Stimulated activated naive CD8-positive, alpha-beta T cell treated with anti-CD3 and anti-CD28 coated beads, Interleukin-15, amount 100 ng/mL, for 72 hours (primary cell): ENCODE results near the gene PPP1R13L.

Experiments
- ATAC-seq: fragments of 150-1000 bp; cut with Tn5 transposase; 2 replicates; pipeline ENCODE4 v1.10.0; 2021; ENCODE audit warnings: mild to moderate bottlenecking, moderate library complexity
- DNase-seq, 2 donors: peaks; one replicate each; pipeline ENCODE4 v3.0.0; 2021 to 2022
- H3K27ac Mint-ChIP-seq, 2 donors: one replicate each; pipeline ENCODE4 v1.8.0; 2022; ENCODE audit warnings: mild to moderate bottlenecking in 2 of 2, mixed read lengths in 2 of 2, moderate library complexity in 2 of 2
- H3K27me3 Mint-ChIP-seq: one replicate; pipeline ENCODE4 v1.8.0; 2022; ENCODE audit warnings: mixed read lengths
- H3K4me1 Mint-ChIP-seq: one replicate; pipeline ENCODE4 v1.8.0; 2022; ENCODE audit warnings: mild to moderate bottlenecking, mixed read lengths
- H3K4me3 Mint-ChIP-seq, 2 donors: one replicate each; pipeline ENCODE4 v1.8.0; 2022; ENCODE audit warnings: mild to moderate bottlenecking in 2 of 2, mixed read lengths in 2 of 2, moderate library complexity in 1 of 2
- H3K9me3 Mint-ChIP-seq, 2 donors: one replicate each; pipeline ENCODE4 v1.8.0; 2022; ENCODE audit warnings: mixed read lengths in 2 of 2

PPP1R13L gene, protein sequence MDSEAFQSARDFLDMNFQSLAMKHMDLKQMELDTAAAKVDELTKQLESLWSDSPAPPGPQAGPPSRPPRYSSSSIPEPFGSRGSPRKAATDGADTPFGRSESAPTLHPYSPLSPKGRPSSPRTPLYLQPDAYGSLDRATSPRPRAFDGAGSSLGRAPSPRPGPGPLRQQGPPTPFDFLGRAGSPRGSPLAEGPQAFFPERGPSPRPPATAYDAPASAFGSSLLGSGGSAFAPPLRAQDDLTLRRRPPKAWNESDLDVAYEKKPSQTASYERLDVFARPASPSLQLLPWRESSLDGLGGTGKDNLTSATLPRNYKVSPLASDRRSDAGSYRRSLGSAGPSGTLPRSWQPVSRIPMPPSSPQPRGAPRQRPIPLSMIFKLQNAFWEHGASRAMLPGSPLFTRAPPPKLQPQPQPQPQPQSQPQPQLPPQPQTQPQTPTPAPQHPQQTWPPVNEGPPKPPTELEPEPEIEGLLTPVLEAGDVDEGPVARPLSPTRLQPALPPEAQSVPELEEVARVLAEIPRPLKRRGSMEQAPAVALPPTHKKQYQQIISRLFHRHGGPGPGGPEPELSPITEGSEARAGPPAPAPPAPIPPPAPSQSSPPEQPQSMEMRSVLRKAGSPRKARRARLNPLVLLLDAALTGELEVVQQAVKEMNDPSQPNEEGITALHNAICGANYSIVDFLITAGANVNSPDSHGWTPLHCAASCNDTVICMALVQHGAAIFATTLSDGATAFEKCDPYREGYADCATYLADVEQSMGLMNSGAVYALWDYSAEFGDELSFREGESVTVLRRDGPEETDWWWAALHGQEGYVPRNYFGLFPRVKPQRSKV

DNA sequence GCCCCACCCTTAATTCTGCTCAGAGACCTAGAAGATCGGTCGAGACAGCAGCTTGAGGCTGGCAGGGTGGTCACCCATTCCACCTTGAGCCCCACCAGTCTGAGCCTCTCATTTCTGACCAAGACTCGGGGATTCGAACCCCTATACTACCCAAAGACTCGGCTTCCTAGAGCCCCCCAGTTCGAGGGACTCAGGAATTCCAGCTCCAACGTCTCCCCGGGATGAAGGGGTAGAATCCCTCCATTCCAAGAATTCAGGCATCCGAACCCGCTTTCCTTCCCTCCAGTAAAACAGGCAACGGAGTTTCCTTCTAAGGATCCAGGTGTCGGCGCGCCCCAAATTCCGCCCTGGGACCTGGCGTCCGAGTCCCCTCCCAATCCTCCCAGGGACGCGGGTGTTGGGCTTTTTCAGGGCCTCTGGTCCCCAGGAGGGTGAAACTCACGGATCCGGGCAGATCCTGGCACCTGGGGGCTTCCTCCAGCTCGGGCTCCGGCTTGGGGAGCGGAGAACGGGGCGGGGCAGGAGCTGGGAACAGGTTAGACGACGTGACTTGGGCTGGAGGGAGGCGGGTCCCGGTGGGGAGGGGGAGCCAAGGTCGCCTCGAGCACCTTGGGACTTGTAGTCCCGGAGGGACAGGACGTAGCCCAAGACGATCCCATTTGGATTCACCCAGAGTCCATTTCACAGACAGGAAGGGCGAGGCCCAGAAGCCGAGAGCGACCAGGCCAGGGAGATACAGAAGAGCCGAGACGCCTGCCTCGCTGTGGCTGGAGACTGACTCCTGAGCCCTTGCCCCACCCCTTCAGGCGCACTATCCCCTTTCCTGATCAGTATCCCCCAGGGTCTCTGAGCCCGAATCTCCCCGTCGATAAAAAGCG is at the start of gene PPP1R13L:
TSS of gene PPP1R13L (minus strand) at position 513 of the 878 bp plus-strand sequence. CDS start 6,751 bp downstream, outside the sequence.
- Mint-ChIP-seq H3K9me3 (no peaks in the 10 kb centered on the region), H3K27me3 (peaks cover 40% of the 10 kb centered on the region), H3K4me1 (peaks cover 70% of the 10 kb centered on the region), H3K4me3 (peak within 1 kb of the TSS; percentile 92 to 100), H3K27ac (peak within 1 kb of the TSS; percentile 94 to 99)
- peak; percentile 53 to 57 for DNase-seq
- ATAC-seq = peak; percentile 13

DNA sequence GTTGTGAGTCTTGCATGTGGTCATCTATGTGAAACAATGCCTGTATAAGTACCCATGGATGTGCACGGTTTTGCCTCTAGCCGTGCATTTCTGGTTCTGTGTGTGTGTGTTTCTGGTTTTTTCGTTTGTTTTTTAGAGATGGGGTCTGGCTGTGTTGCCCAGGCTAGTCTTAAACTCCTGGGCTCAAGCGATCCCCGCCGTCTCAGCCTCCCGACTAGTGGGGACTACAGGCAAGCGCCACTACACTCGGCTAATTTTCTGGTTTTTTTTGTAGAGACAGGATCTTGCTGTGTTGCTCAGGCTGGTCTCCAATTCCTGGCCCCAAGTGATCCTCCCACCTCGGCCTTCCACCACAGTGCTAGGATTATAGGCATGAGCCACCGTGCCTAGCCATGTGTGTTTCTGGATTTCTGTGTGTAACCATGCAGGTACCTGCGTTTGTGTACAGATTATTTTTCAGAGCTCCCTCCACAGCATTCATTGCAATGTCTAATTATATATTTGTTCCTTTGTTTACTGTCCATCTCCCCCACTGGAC is 47.0 kb upstream of the PPP1R13L start:
- H3K9me3 Mint-ChIP-seq = peaks cover 0 to 6% of the 10 kb centered on the region in 2 donors
- H3K4me3 Mint-ChIP-seq = peak overlapping the region; percentile 86 to 91
- ATAC-seq (no peak), DNase-seq (no peak)
- no peaks in the 10 kb centered on the region for H3K27me3 Mint-ChIP-seq
- peaks cover 51% of the 10 kb centered on the region for H3K4me1 Mint-ChIP-seq
- H3K27ac Mint-ChIP-seq = peak overlapping the region in 1 of 2 donors; percentile 99

DNA sequence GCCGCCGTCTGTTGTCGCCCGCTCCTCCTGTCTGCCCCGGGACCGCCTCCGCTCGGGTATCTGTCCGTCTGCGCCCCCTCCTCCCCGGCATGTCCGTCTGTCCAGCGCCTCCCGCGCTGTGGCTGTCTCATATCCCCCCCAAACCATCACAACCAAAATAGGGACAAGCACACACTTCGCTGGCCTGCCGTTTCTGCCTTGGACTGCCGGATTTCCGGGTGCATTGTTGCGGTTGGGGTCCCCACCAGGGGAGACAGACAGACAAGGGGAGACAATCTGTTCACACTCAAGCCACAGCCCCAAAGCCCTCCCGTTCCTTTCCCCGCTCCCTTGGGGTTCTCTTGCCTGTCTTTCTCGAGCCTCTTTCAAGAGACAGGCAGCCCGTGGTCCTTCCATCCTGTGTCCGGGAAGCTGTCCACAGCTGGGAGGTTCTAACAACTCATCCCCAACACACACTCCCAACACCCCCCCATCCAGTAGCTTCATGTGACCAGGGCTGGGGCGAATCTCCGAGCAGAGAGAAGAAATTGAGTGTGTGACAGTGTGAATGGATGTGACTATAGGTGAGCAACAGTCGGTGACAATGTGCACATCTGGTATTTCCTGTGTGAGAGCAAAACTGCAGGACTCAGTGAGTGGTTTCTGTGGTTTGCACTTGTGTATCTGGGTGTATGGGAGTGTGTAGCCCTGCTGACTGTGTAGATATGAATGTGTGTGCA is 46.4 kb upstream of the PPP1R13L start:
- no peaks in the 10 kb centered on the region for H3K27me3 Mint-ChIP-seq
- H3K4me3 Mint-ChIP-seq = peak overlapping the region; percentile 86 to 91
- DNase-seq = peak in 1 of 2 donors; percentile 53
- ATAC-seq = peak; percentile 46
- H3K4me1 Mint-ChIP-seq = peaks cover 47% of the 10 kb centered on the region
- H3K27ac Mint-ChIP-seq = peak overlapping the region; percentile 97 to 99
- H3K9me3 Mint-ChIP-seq = peaks cover 0 to 6% of the 10 kb centered on the region in 2 donors

DNA sequence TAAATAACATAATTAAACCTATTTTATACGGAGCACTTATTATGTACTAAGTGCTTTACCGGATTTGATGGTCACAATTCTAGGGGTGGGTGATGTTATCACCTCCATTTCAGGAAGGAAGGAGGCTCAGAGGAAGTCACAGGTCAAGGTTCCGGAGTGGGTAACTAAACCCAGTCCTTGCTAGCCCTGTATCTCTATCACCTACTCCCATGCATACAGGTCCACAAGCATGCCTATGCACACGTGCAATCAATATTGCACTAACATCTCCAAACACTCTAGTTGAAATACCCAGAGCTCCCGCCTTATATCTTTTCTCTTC is 45.1 kb upstream of the PPP1R13L start:
- peaks cover 0 to 6% of the 10 kb centered on the region in 2 donors for H3K9me3 Mint-ChIP-seq
- H3K27ac Mint-ChIP-seq = peak overlapping the region; percentile 97 to 98
- peak overlapping the region; percentile 86 to 93 for H3K4me3 Mint-ChIP-seq
- peak; percentile 39 for ATAC-seq
- peaks cover 35% of the 10 kb centered on the region for H3K4me1 Mint-ChIP-seq
- no peak for DNase-seq
- no peaks in the 10 kb centered on the region for H3K27me3 Mint-ChIP-seq

DNA sequence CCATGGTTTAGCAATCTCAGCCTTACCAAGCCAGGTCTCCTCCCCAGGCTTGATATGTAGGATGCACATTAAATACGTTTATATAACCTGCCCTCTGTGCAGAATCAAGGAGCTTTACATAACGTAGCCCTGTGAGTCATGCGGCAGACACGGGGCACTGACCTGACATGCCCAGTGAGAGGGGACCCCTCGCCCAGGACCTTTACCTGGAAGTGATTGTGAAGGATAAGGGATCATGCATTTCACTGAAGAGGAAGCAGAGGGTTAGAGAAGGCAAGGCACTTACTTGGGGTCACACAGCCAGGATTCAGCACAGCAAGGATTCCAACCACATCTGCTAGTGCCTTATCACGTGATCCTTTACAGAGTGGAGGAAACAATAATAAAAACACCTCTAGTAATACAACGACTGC is 44.0 kb upstream of the PPP1R13L start:
- Mint-ChIP-seq H3K27ac (peak overlapping the region in 1 of 2 donors; percentile 49), H3K9me3 (peaks cover 0 to 6% of the 10 kb centered on the region in 2 donors), H3K27me3 (no peaks in the 10 kb centered on the region), H3K4me1 (peaks cover 39% of the 10 kb centered on the region), H3K4me3 (peak overlapping the region; percentile 44 to 48)
- ATAC-seq (no peak), DNase-seq (no peak)

DNA sequence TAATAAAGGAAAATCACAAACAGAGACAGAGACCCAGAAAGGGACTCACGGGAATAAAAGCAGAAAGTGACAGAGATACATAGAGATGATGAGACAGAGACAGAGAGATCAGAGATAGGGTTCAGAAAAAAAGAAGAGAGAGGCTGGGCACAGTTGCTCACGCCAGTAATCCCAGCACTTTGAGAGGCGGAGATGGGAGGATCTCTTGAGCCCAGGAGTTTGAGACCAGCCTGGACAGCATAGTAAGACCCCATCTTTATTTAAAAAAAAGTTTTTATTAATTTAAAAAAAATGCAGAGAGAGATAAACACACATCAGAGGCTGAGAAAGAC is 43.5 kb upstream of the PPP1R13L start:
- Mint-ChIP-seq H3K27me3 (no peaks in the 10 kb centered on the region), H3K4me3 (peak overlapping the region in 1 of 2 donors; percentile 24), H3K27ac (peak overlapping the region in 1 of 2 donors; percentile 12), H3K4me1 (peaks cover 41% of the 10 kb centered on the region), H3K9me3 (peaks cover 0 to 6% of the 10 kb centered on the region in 2 donors)
- no peak for ATAC-seq
- no peak for DNase-seq

DNA sequence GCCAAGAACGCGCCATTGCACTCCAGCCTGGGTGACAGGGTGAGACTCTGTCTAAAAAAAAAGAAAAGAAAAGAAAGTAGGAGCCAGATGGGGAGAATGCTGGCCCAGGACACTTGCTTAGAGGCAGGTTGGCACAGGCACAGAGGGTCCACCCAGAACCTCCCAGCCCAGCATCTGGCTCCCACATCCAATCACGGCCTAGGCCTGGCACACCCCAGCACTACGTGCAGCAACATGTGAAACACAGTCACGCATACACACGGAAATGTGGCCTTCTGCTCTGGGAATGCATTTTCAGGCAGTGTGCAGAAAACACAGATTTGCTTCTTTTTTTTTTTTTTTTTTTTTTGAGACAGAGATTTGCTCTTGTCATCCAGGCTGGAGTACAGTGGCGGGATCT is 42.1 kb upstream of the PPP1R13L start:
- H3K27ac Mint-ChIP-seq = no peak overlapping the region
- no peaks in the 10 kb centered on the region for H3K27me3 Mint-ChIP-seq
- DNase-seq (no peak), ATAC-seq (no peak)
- no peak overlapping the region for H3K4me3 Mint-ChIP-seq
- peaks cover 50% of the 10 kb centered on the region for H3K4me1 Mint-ChIP-seq
- peaks cover 0 to 6% of the 10 kb centered on the region in 2 donors for H3K9me3 Mint-ChIP-seq

DNA sequence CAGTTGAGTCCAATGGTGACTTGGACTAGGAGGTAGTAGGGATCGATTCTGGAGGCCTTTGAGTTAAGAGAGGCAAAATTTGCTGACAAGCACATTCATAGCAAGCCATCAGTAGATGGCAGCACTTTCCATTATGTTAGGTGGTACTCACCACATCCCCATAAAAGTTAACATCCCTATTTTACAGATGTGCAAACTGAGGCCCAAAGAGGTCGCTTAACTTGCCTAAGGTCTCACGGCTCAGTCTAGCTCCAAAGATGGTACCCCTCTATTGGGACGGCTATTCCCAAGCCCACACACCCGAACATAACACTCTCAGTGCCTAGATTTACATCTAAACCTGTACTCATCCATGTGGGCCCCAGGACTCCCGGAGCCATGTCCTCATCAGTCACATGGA is 41.4 kb upstream of the PPP1R13L start:
- peaks cover 0 to under 1% of the 10 kb centered on the region in 2 donors for H3K9me3 Mint-ChIP-seq
- no peak for ATAC-seq
- no peak for DNase-seq
- no peak overlapping the region for H3K4me3 Mint-ChIP-seq
- H3K27ac Mint-ChIP-seq = no peak overlapping the region
- H3K4me1 Mint-ChIP-seq = peaks cover 45% of the 10 kb centered on the region
- H3K27me3 Mint-ChIP-seq = no peaks in the 10 kb centered on the region

DNA sequence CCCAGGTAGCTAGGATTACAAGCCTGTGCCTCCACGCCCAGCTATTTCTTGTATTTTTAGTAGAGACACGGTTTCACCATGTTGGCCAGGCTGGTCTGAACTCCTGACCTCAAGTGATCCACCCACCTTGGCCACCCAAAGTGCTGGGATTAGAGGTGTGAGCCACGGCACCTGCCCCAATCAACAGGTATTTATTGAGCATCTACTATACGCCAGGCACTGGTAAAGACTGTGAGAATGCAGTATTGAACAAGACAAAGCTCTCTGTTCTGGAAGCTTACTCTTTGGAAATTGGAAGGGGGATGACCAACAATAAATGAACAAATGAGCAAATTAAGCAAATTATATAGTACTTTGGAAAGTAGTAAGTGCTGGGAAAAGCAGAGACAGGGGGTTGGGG is 40.3 kb upstream of the PPP1R13L start:
- no peak for ATAC-seq

DNA sequence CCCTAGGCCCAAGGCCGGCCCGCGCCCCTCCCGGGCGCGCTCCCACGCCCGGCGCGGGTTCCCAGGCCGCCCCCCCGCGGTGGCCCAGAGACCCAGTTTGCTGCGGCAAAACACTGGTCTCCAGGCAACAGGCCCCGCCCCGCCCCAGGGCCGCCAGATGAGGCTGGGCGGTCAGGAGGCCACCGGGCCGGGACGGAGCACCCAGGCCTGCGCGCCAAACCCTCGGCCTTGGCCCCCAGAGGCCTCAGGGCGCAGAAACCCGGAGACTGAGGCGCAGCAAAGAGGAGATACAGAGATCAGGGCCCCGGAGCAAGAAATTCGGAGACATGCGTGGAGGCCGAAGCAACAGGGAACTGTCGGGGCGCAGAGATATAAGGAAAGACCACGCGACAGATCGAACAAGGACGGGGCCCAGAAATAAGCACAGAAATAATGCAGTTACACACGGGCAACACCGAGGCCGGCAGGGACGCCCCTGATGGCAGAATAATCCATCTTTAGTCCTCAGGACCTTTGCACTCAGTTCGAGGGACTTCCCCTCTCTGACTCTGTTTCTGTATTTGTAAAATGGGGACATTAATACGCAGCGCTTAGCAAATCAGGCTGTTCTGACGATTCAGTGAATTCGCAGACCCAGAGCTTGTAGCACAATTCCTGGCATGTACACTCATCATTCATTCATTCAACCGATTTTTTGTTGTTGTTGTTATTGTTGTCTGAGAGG is 39.6 kb upstream of the PPP1R13L start:
- H3K4me3 Mint-ChIP-seq = peak overlapping the region; percentile 89 to 90
- ATAC-seq (peak; percentile 62), DNase-seq (peak; percentile 69 to 83)
- no peaks in the 10 kb centered on the region for H3K9me3 Mint-ChIP-seq
- H3K4me1 Mint-ChIP-seq = peaks cover 48% of the 10 kb centered on the region
- peak overlapping the region; percentile 88 to 95 for H3K27ac Mint-ChIP-seq
- no peaks in the 10 kb centered on the region for H3K27me3 Mint-ChIP-seq

More for the DNA sequence above, 40.3 kb upstream of the PPP1R13L start:
- Mint-ChIP-seq H3K4me1 (peaks cover 48% of the 10 kb centered on the region), H3K27ac (no peak overlapping the region), H3K27me3 (no peaks in the 10 kb centered on the region), H3K9me3 (no peaks in the 10 kb centered on the region), H3K4me3 (peak overlapping the region; percentile 89 to 90)
- no peak for DNase-seq

DNA sequence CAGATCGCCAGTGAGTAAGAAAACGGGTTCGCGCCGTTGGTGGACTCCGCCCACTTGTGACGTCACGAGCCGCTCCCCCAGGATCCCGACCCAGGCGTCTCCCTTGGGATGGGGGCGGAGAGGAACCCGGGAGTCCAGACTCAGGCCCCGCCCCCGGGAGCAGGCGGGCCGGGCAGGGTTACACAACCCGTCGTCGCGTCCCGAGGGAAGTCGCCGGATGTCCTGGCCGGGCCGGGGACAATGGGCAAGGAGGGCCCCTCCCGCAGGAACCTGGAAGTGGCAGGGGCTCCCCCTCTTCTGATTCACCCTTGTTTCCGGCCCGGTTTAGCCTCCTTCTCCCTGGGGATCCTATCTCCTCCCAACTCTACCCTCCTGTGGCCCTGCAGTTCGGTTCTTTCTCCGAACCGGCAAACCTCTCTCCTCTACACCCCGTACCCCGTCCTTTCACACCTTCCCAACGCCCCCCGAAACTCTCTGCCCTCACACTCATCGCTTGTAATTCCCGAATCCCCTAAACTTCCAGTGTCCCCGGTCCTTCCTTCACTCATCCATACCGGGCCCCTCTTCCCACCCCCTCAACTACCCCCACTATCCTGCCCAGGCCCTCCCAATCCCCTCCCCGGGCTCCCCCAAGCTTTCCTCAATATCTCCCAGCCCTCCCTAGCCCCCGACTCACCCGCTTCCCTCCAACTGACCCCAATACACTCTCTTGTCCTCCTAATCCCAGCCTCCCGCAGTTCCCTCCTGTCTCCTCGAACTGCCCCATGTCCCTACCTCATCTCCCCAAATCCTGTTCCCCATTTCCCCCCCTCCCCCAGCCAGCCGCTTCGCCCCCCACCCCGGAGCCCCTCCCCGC is 38.8 kb upstream of the PPP1R13L start:
- peak overlapping the region; percentile 60 to 92 for H3K27ac Mint-ChIP-seq
- DNase-seq (peak in 1 of 2 donors; percentile 55), ATAC-seq (peak; percentile 27)
- H3K9me3 Mint-ChIP-seq = no peaks in the 10 kb centered on the region
- H3K4me3 Mint-ChIP-seq = peak overlapping the region; percentile 89 to 90
- H3K4me1 Mint-ChIP-seq = peaks cover 43% of the 10 kb centered on the region
- H3K27me3 Mint-ChIP-seq = no peaks in the 10 kb centered on the region

DNA sequence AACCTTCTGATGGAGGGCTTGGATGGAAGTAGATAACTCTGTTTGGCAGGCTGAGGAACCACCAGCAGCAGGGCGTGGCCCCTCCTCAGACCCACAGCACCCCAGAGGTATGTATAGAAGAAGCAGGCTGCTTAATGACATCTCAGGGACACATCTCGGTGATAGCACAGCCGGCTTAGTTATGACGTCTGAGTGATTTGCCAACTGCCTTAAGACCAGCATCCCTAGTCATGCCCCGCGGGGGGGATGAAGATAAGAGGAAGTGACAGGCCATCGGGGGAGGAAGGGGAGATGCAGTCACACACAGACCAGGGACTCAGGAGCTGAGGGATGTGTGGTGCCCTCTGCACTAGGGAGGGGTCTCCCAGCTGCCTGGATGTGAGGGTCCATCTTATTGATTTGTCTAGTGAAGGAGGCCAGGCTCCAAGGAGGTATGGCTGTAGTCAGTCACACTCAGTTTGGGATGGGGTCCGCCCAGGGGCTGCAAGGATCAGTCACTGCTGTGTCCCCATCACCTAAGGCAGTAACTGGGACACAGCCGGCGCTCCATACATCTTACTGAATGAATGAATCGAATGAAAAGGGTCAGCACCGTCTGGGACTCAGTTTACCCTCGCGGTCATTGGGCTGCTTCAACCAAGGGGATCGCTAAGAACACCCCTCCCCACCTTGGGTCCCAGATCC is 38.1 kb upstream of the PPP1R13L start:
- peaks cover 43% of the 10 kb centered on the region for H3K4me1 Mint-ChIP-seq

DNA sequence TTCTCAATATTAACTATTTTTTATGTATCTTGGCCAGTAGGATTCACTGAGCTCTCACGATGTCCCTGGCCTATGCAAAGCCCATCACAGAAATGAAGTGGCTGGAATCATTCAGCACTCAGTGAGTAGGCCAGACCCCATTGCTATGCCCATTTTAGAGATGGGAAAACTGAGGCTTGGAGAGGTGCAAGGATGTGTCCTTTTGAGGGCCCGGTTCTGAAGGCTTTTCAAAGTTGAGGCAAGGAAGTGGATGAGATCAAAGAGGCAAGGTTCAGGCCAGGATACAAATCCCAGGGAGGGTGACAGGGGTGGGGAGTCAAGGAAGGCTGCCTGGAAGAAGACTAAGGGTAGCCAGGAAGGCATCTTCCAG is 37.5 kb upstream of the PPP1R13L start:
- Mint-ChIP-seq H3K9me3 (no peaks in the 10 kb centered on the region), H3K27me3 (no peaks in the 10 kb centered on the region), H3K4me3 (peak overlapping the region; percentile 52 to 90), H3K4me1 (peaks cover 43% of the 10 kb centered on the region), H3K27ac (peak overlapping the region in 1 of 2 donors; percentile 70)
- no peak for DNase-seq
- ATAC-seq = no peak

More for the DNA sequence above, 38.1 kb upstream of the PPP1R13L start:
- Mint-ChIP-seq H3K4me3 (peak overlapping the region; percentile 89 to 90), H3K9me3 (no peaks in the 10 kb centered on the region), H3K27ac (peak overlapping the region in 1 of 2 donors; percentile 35), H3K27me3 (no peaks in the 10 kb centered on the region)
- ATAC-seq (no peak), DNase-seq (peak in 1 of 2 donors; percentile 40)
